ENCODE results near the gene NPIPA2.
"Not testable (repeated sequence)": the region's sequence is repeated elsewhere in the genome, so short reads cannot be mapped to it uniquely, and the experiment has no call there.

DNA sequence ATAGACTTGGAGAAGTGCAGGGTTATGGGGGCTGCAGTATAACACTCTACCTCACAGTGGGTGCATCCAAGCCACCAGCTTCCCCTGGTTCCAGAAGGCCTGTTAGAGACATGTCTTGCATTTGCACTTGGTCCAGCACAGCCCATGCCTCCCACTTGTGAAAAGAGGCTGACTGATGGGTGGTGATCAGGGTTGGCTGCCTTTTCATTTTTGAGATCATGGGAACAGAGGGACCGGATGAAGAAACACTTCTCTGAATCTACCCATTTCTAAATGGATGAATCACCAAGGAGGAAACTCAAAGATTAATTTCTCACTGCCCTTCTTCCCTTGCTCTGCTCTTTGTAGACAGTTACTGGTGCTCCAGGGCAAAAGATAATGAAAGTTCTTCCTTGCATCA is 43.8 kb downstream of the NPIPA2 start:
- TF ChIP-seq, protein P1, sequence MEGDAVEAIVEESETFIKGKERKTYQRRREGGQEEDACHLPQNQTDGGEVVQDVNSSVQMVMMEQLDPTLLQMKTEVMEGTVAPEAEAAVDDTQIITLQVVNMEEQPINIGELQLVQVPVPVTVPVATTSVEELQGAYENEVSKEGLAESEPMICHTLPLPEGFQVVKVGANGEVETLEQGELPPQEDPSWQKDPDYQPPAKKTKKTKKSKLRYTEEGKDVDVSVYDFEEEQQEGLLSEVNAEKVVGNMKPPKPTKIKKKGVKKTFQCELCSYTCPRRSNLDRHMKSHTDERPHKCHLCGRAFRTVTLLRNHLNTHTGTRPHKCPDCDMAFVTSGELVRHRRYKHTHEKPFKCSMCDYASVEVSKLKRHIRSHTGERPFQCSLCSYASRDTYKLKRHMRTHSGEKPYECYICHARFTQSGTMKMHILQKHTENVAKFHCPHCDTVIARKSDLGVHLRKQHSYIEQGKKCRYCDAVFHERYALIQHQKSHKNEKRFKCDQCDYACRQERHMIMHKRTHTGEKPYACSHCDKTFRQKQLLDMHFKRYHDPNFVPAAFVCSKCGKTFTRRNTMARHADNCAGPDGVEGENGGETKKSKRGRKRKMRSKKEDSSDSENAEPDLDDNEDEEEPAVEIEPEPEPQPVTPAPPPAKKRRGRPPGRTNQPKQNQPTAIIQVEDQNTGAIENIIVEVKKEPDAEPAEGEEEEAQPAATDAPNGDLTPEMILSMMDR (IDR thresholded peaks at IDR 0.05): not testable (repeated sequence)
- TF ChIP-seq POLR2A, POLR2AphosphoS5 (IDR thresholded peaks at IDR 0.05): not testable (repeated sequence)
